IMR-90 (cell line): Measurements from ENCODE around the gene HCK. TPM values are rescaled to one million over a fixed set of nuclear protein-coding genes. Genes with fewer than 3 reads are reported as not detected.

ENCODE experiments used
- ATAC-seq: fragments of 200-7000 bp; cut with Tn5 transposase; 2 replicates; pipeline ENCODE4 v1.9.1; 2020; ENCODE audit warnings: low read depth, mild to moderate bottlenecking, moderate library complexity
- BruUV-seq: library from RNA; stranded (reverse); fragments of 400-500 nt; replicated peaks from 2 replicates; lab custom pipeline; 2021; lab: Mats Ljungman, UMichigan
- CTCF ChIA-PET: fragments of 300-600 bp; formaldehyde crosslinking; extraction: SDS; loops from one replicate; lab custom pipeline; 2021; ENCODE audit warnings: antibody characterized with exemption; lab: Yijun Ruan, JAX
- POLR2A ChIA-PET: fragments of 300-600 bp; sonication (Branson Sonifier 250); formaldehyde crosslinking; loops from one replicate; lab custom pipeline; 2022; ENCODE audit warnings: antibody characterized with exemption; ENCODE audit not compliant: unreplicated experiment; lab: Charles Lee
- DNase-seq: peaks from one replicate; pipeline ENCODE4 v3.0.0; 2013
- H2AFZ ChIP-seq: replicated peaks from 2 replicates; pipeline ENCODE3; 2013; ENCODE audit warnings: low read length, mild to moderate bottlenecking; ENCODE audit not compliant: poor library complexity
- H2AK5ac ChIP-seq: 2 replicates; pipeline ENCODE4 v1.6.1; 2013; ENCODE audit warnings: low read depth, low read length, inconsistent platforms
- H2AK9ac ChIP-seq: replicated peaks from 2 replicates; pipeline ENCODE3; 2013; ENCODE audit warnings: mild to moderate bottlenecking, low read depth, low read length, moderate library complexity; ENCODE audit not compliant: poor library complexity
- H2BK120ac ChIP-seq: 2 replicates; pipeline ENCODE4 v1.6.1; 2013; ENCODE audit warnings: low read depth, low read length, inconsistent platforms
- H2BK15ac ChIP-seq: 3 replicates; pipeline ENCODE4 v1.6.1; 2013; ENCODE audit warnings: low read depth, low read length, inconsistent platforms
- H2BK20ac ChIP-seq: 2 replicates; pipeline ENCODE4 v1.6.1; 2013; ENCODE audit warnings: low read depth, mild to moderate bottlenecking, inconsistent platforms, low read length, moderate library complexity
- H2BK5ac ChIP-seq: 2 replicates; pipeline ENCODE4 v1.6.1; 2013; ENCODE audit warnings: mild to moderate bottlenecking, low read depth, low read length, inconsistent platforms; ENCODE audit not compliant: poor library complexity, severe bottlenecking
- H3K14ac ChIP-seq: replicated peaks from 2 replicates; pipeline ENCODE4 v1.6.1; 2013; ENCODE audit warnings: low read depth, low read length, inconsistent platforms
- H3K18ac ChIP-seq: 2 replicates; pipeline ENCODE4 v1.6.1; 2013; ENCODE audit warnings: low read depth, low read length, control low read depth
- H3K23ac ChIP-seq: 2 replicates; pipeline ENCODE4 v1.6.1; 2013; ENCODE audit warnings: low read depth, low read length, inconsistent platforms
- H3K27ac ChIP-seq: 2 replicates; pipeline ENCODE4 v1.5.1; 2013; ENCODE audit warnings: mild to moderate bottlenecking, control low read depth, low read length; ENCODE audit not compliant: insufficient read depth
- H3K27me3 ChIP-seq: 2 replicates; pipeline ENCODE4 v1.6.1; 2013; ENCODE audit warnings: low read length; ENCODE audit not compliant: control insufficient read depth, insufficient read depth
- H3K36me3 ChIP-seq: 2 replicates; pipeline ENCODE4 v1.6.1; 2013; ENCODE audit warnings: low read length, mixed read lengths; ENCODE audit not compliant: control insufficient read depth, insufficient read depth
- H3K4ac ChIP-seq: 2 replicates; pipeline ENCODE4 v1.6.1; 2013; ENCODE audit warnings: low read depth, low read length, inconsistent platforms
- H3K4me1 ChIP-seq: 2 replicates; pipeline ENCODE4 v1.6.1; 2013; ENCODE audit warnings: low read length, mixed read lengths; ENCODE audit not compliant: control insufficient read depth, insufficient read depth
- H3K4me2 ChIP-seq: 2 replicates; pipeline ENCODE4 v1.6.1; 2013; ENCODE audit warnings: low read depth, mild to moderate bottlenecking, control low read depth, low read length, moderate library complexity
- H3K4me3 ChIP-seq: 2 replicates; pipeline ENCODE4 v1.5.1; 2013; ENCODE audit warnings: low read depth, mild to moderate bottlenecking, control low read depth, low read length, moderate library complexity; ENCODE audit not compliant: insufficient read depth
- H3K56ac ChIP-seq: 2 replicates; pipeline ENCODE4 v1.6.1; 2013; ENCODE audit warnings: low read length, inconsistent platforms; ENCODE audit not compliant: insufficient read depth; ENCODE audit errors: extremely low read depth
- H3K79me1 ChIP-seq, 2 experiments: 2 replicates each; pipeline ENCODE4 v1.6.1; 2013; ENCODE audit warnings: low read length in 2 of 2, inconsistent platforms in 1 of 2, low read depth in 1 of 2
- H3K9ac ChIP-seq: 2 replicates; pipeline ENCODE4 v1.6.1; 2013; ENCODE audit warnings: low read depth, low read length, control low read depth
- H3K9me1 ChIP-seq: 2 replicates; pipeline ENCODE4 v1.6.1; 2013; ENCODE audit warnings: low read length, inconsistent platforms; ENCODE audit not compliant: insufficient read depth
- H3K9me3 ChIP-seq: 2 replicates; pipeline ENCODE4 v1.6.1; 2013; ENCODE audit warnings: low read length; ENCODE audit not compliant: control insufficient read depth, insufficient read depth
- H4K20me1 ChIP-seq: 2 replicates; pipeline ENCODE4 v1.6.1; 2013; ENCODE audit warnings: low read length, inconsistent platforms; ENCODE audit not compliant: insufficient read depth
- H4K5ac ChIP-seq: 2 replicates; pipeline ENCODE4 v1.6.1; 2013; ENCODE audit warnings: mild to moderate bottlenecking, low read depth, low read length, control low read depth
- H4K8ac ChIP-seq, 2 experiments: 2 replicates each; pipeline ENCODE4 v1.6.1; 2013; ENCODE audit warnings: low read depth in 2 of 2, low read length in 2 of 2, control low read depth in 1 of 2, inconsistent platforms in 1 of 2
- H4K91ac ChIP-seq: 2 replicates; pipeline ENCODE4 v1.6.1; 2013; ENCODE audit warnings: low read depth, low read length, inconsistent platforms; ENCODE audit not compliant: insufficient read depth
- FOS ChIP-seq: fragments of 150-350 bp; IDR thresholded peaks from 2 replicates; pipeline ENCODE4 v1.6.1; 2016; ENCODE audit warnings: low read depth, low read length
- MAFK ChIP-seq: IDR thresholded peaks from 2 replicates; pipeline ENCODE4 v1.6.1; 2012; ENCODE audit warnings: low read depth, low read length, improper control_type of control experiment
- RCOR1 ChIP-seq: IDR thresholded peaks from 2 replicates; pipeline ENCODE4 v1.6.1; 2012; ENCODE audit warnings: mild to moderate bottlenecking, low read length, improper control_type of control experiment; ENCODE audit not compliant: insufficient replicate concordance
- SMC3 ChIP-seq: fragments of 150-350 bp; IDR thresholded peaks from 2 replicates; pipeline ENCODE4 v1.6.1; 2016; ENCODE audit warnings: low read depth, mild to moderate bottlenecking, antibody characterized with exemption, low read length, moderate library complexity
- WGBS, 2 experiments: methylation state at CpG; one replicate each; pipeline versions ENCODE4 v1.1.5 to v1.1.7; 2013; ENCODE audit warnings: missing lambda C conversion rate in 2 of 2; ENCODE audit not compliant: insufficient read length in 1 of 2; ENCODE audit errors: extremely low coverage in 2 of 2; 5-methylcytosine and 5-hydroxymethylcytosine counted together
- dilution Hi-C: fragments of 300-500 bp; cut with HindIII; formaldehyde crosslinking; loops from one replicate; pipeline ENCODE4 v1.14.3; 2018; ENCODE audit warnings: low sequenced_read_pairs; ENCODE audit not compliant: unreplicated experiment
- in situ Hi-C: fragments of 300-500 bp; cut with MboI; formaldehyde crosslinking; loops from 3 replicates; pipeline ENCODE4 v1.14.3; 2019; ENCODE audit warnings: low sequenced_read_pairs, inconsistent platforms, mixed read lengths
- intact Hi-C: fragments of 100-400 bp; cut with micrococcal nuclease; formaldehyde crosslinking; loops from 2 replicates; pipeline ENCODE4 v1.10.0; 2022
- polyA plus RNA-seq, 3 experiments: library from polyadenylated mRNA; depleted of rRNA; stranded (reverse); fragments of >200 nt; gene quantifications; 2 replicates each; pipeline ENCODE4 v1.2.3, GENCODE V29; 2012; ENCODE audit warnings: low replicate concordance in 1 of 3
- total RNA-seq: library from RNA; depleted of rRNA; stranded (reverse); fragments of >200 nt; gene quantifications from 2 replicates; pipeline ENCODE4 v1.2.3, GENCODE V29; 2012

HCK gene
- total and polyA plus RNA-seq, 2 of the 4 experiments (the other 2 are of a cell fraction): not detected

DNA sequence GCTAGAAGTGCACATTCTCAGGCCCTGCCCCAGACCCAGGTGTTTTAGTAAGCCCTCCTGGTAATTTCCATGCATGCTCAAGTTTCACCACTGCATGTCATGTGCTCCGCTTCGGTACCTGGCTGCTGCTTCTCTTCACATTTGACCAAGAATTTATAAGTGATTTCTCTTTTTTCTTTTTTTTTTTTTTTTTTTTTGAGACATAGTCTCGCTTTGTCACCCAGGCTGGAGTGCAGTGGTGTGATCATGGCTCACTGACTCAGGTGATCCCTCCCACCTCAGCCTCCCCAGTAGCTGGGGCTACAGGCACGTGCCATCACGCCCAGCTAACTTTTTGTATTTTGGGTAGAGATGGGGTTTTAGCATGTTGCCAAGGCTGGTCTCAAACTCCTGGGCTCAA lies 73.5 kb downstream of the HCK start:
- no peak overlapping the region for H2BK5ac ChIP-seq
- no peaks in the 10 kb centered on the region for H3K27me3 ChIP-seq
- peaks cover 58% of the 10 kb centered on the region for H4K20me1 ChIP-seq
- CTCF ChIA-PET: no interaction called here
- no peak overlapping the region for H3K4me2 ChIP-seq
- no peak overlapping the region for H3K18ac ChIP-seq
- no peak overlapping the region for H4K8ac ChIP-seq
- POLR2A ChIA-PET: no interaction called here
- H2AK5ac ChIP-seq: no peak overlapping the region
- TF ChIP-seq MAFK: no peak
- no peak for TF ChIP-seq FOS
- TF ChIP-seq RCOR1: no peak
- no peak for TF ChIP-seq SMC3
- no peak overlapping the region for H3K14ac ChIP-seq
- no peak overlapping the region for H3K23ac ChIP-seq
- no peak overlapping the region for H4K5ac ChIP-seq
- H4K91ac ChIP-seq: no peak overlapping the region
- H2AFZ ChIP-seq: no peak overlapping the region
- H3K9me1 ChIP-seq: peaks cover 12% of the 10 kb centered on the region
- DNase-seq (no peak), ATAC-seq (no peak)
- no peak overlapping the region for H2BK120ac ChIP-seq
- BruUV-seq: no TSS peak
- no peak overlapping the region for H3K9ac ChIP-seq
- H3K27ac ChIP-seq: no peak overlapping the region
- H3K4me3 ChIP-seq: no peak overlapping the region
- no peaks in the 10 kb centered on the region for H3K36me3 ChIP-seq
- H3K4me1 ChIP-seq: no peaks in the 10 kb centered on the region
- in situ Hi-C loops: no loop called here
- no peak overlapping the region for H3K56ac ChIP-seq
- intact Hi-C loops: no loop called here
- no peak overlapping the region for H2AK9ac ChIP-seq
- no peak overlapping the region for H2BK20ac ChIP-seq
- no peak overlapping the region for H2BK15ac ChIP-seq
- H3K79me1 ChIP-seq: peaks cover 40 to 62% of the 10 kb centered on the region in 2 experiments
- WGBS, 2 experiments: no CpG with 5 or more reads among the region's 5 CpGs
- no peak overlapping the region for H3K4ac ChIP-seq
- dilution Hi-C loops: no loop called here
- H3K9me3 ChIP-seq: no peaks in the 10 kb centered on the region
